Cerebellar nuclear complex (tissue), 1 donor: ENCODE data around the gene SYNDIG1.

Source experiments
- DNase-seq, 2 experiments: peaks; one replicate each; lab custom pipeline; 2025; lab: John Stamatoyannopoulos, UW

The SYNDIG1 gene

GRCh38 chr20:24658920-24659660, 189.7 kb downstream of the SYNDIG1 start:
- peak in 1 of 2 experiments; percentile 38 for DNase-seq

- DNase-seq = no peak
Observed at GRCh38 chr20:24659835-24660234, 190.4 kb downstream of the SYNDIG1 start.

GRCh38 chr20:24660651-24661050, 191.2 kb downstream of the SYNDIG1 start:
- DNase-seq = no peak

GRCh38 chr20:24661255-24661654, 191.8 kb downstream of the SYNDIG1 start:
- no peak for DNase-seq

- no peak for DNase-seq
Observed at GRCh38 chr20:24662322-24662721, 192.9 kb downstream of the SYNDIG1 start.

- peak in 1 of 2 experiments; percentile 7 for DNase-seq
Observed at GRCh38 chr20:24662752-24663365, 193.4 kb downstream of the SYNDIG1 start.

- DNase-seq = no peak
Observed at GRCh38 chr20:24663496-24663895, 194.1 kb downstream of the SYNDIG1 start.

- DNase-seq = no peak
Observed at GRCh38 chr20:24664266-24664986, 195.0 kb downstream of the SYNDIG1 start.

GRCh38 chr20:24665196-24665595, 195.8 kb downstream of the SYNDIG1 start:
- DNase-seq = no peak

- DNase-seq = no peak
Observed at GRCh38 chr20:24665741-24666191, 196.3 kb downstream of the SYNDIG1 start.

GRCh38 chr20:24667689-24668383, 198.4 kb downstream of the SYNDIG1 start:
- no peak for DNase-seq

- no peak for DNase-seq
Observed at GRCh38 chr20:24668384-24668702, 198.9 kb downstream of the SYNDIG1 start.

- no peak for DNase-seq
Observed at GRCh38 chr20:24668791-24669190, 199.4 kb downstream of the SYNDIG1 start.

- DNase-seq = no peak
Observed at GRCh38 chr20:24669701-24670100, 200.3 kb downstream of the SYNDIG1 start.

GRCh38 chr20:24670341-24670872, 201.0 kb downstream of the SYNDIG1 start:
- DNase-seq = no peak

- DNase-seq = no peak
Observed at GRCh38 chr20:24670981-24671380, 201.6 kb downstream of the SYNDIG1 start.

- no peak for DNase-seq
Observed at GRCh38 chr20:24672181-24672880, 202.9 kb downstream of the SYNDIG1 start.

GRCh38 chr20:24672886-24673677, 203.7 kb downstream of the SYNDIG1 start:
- no peak for DNase-seq

GRCh38 chr20:24673678-24674570, 204.5 kb downstream of the SYNDIG1 start:
- DNase-seq = no peak
